Cardiac fibroblast (primary cell): Measurements from ENCODE around the gene GK.
A peak's percentile ranks its signal among the peaks of the same experiment; 100 is the strongest.

ENCODE experiments used
- DNase-seq, 2 donors: peaks; one replicate each; pipeline versions ENCODE4 v3.0.0 to v3.0.0-alpha.2; 2010; ENCODE audit warnings: low read depth in 2 of 2
- H3K4me3 ChIP-seq, 2 donors: replicated peaks in 1 of 2; 1 replicate in 1 of 2; 2 replicates in 1 of 2; pipeline ENCODE4 v1.5.1; 2011; ENCODE audit warnings: low read depth in 2 of 2, low read length in 2 of 2, mild to moderate bottlenecking in 2 of 2, moderate library complexity in 1 of 2
- CTCF ChIP-seq: IDR thresholded peaks from one replicate; pipeline ENCODE4 v1.5.1; 2011; ENCODE audit warnings: low read depth, mild to moderate bottlenecking, low read length, inconsistent platforms

The GK gene

GRCh38 chrX:30653415-30654131 lies at the start of gene GK:
TSS of gene GK (plus strand) at chrX:30653423. CDS start at chrX:30653538, 115 bp downstream.
- DNase-seq = peak in 1 of 2 donors; percentile 20
- peak within 1 kb of the TSS; percentile 67 to 69 for H3K4me3 ChIP-seq
- TF ChIP-seq CTCF = no peak

GRCh38 chrX:30607155-30607554 lies 46.1 kb upstream of the GK start:
- H3K4me3 ChIP-seq = no peak overlapping the region
- DNase-seq = no peak
- no peak for TF ChIP-seq CTCF

- no peak overlapping the region for H3K4me3 ChIP-seq
- TF ChIP-seq CTCF = no peak
- DNase-seq = no peak
These were observed 43.2 kb upstream of the GK start for GRCh38 chrX:30610026-30610425.

- H3K4me3 ChIP-seq = no peak overlapping the region
- DNase-seq = no peak
- TF ChIP-seq CTCF = no peak
These were observed 41.0 kb upstream of the GK start for GRCh38 chrX:30612250-30612655.

GRCh38 chrX:30613721-30614120 lies 39.5 kb upstream of the GK start:
- no peak for TF ChIP-seq CTCF
- DNase-seq = no peak
- H3K4me3 ChIP-seq = no peak overlapping the region

- no peak overlapping the region for H3K4me3 ChIP-seq
- DNase-seq = peak; percentile 28 to 46
- TF ChIP-seq CTCF = no peak
These were observed 38.0 kb upstream of the GK start for GRCh38 chrX:30615229-30615628.
